Measurements from ENCODE around the gene SVIL. TPM values are rescaled to one million over a fixed set of nuclear protein-coding genes. Genes with fewer than 3 reads are reported as not detected.
"Not testable (repeated sequence)": the region's sequence is repeated elsewhere in the genome, so short reads cannot be mapped to it uniquely, and the experiment has no call there.

Gene SVIL
- total and polyA plus RNA-seq, 10 donors, result 1.4 to 65.3 (median 20.4) TPM

GRCh38 chr10:29514306-29514705, 120.5 kb downstream of the SVIL start:
- no peaks in the 10 kb centered on the region for H3K27me3 ChIP-seq (replicated peaks in 1 of 7)
- DNase-seq, result no peak
- no peaks in the 10 kb centered on the region for H3K4me1 ChIP-seq
- intact Hi-C loops (cut with DNase I; ENCODE audit: low total_unique reads), result no loop called here
- H3K9me3 ChIP-seq, result no peaks in the 10 kb centered on the region
- no peak overlapping the region for H3K27ac ChIP-seq
- no peak overlapping the region for H3K4me3 ChIP-seq
- TF ChIP-seq CTCF (IDR thresholded peaks at IDR 0.05 in 8 of 11, conservative IDR thresholded peaks at IDR 0.05 in 3 of 11) (no peak), POLR2A (IDR thresholded peaks at IDR 0.05) (no peak), POLR2AphosphoS5 (IDR thresholded peaks at IDR 0.05) (no peak)
- 89 to 98% (median 91%) methylated on average over 9 of the region's 9 CpGs for WGBS, 5 donors
- H3K36me3 ChIP-seq, result peaks cover 0 to 55% (median 0%) of the 10 kb centered on the region in 6 donors

- TF ChIP-seq CTCF (IDR thresholded peaks at IDR 0.05 in 8 of 11, conservative IDR thresholded peaks at IDR 0.05 in 3 of 11), result no peak
- no peak for TF ChIP-seq POLR2AphosphoS5 (IDR thresholded peaks at IDR 0.05)
- TF ChIP-seq POLR2A (IDR thresholded peaks at IDR 0.05), result no peak
- Histone ChIP-seq H3K27me3 (replicated peaks in 1 of 7) (no peaks in the 10 kb centered on the region), H3K4me1 (no peaks in the 10 kb centered on the region), H3K4me3 (no peak overlapping the region), H3K27ac (no peak overlapping the region), H3K9me3 (no peaks in the 10 kb centered on the region), H3K36me3 (peaks cover 0 to 46% (median 0%) of the 10 kb centered on the region in 6 donors)
- intact Hi-C loops (cut with DNase I; ENCODE audit: low total_unique reads), result no loop called here
- no peak for DNase-seq
- WGBS, 5 donors, result 96 to 98% (median 98%) methylated on average over 10 of the region's 10 CpGs
Measured at GRCh38 chr10:29512425-29512974, 122.3 kb downstream of the SVIL start.

GRCh38 chr10:29511806-29512205, 123.0 kb downstream of the SVIL start:
- not testable (repeated sequence) for DNase-seq
- H3K36me3 ChIP-seq, result peaks cover 0 to 45% (median 0%) of the 10 kb centered on the region in 6 donors

GRCh38 chr10:29510483-29511157, 124.2 kb downstream of the SVIL start:
- H3K36me3 ChIP-seq, result peaks cover 0 to 36% (median 0%) of the 10 kb centered on the region in 6 donors
- 87 to 100% (median 93%) methylated on average over 5 to 17 of the region's 24 CpGs for WGBS, 5 donors
- intact Hi-C loops (cut with DNase I; ENCODE audit: low total_unique reads); H3K9me3 ChIP-seq; DNase-seq; H3K4me1 ChIP-seq; H3K27ac ChIP-seq; H3K27me3 ChIP-seq (replicated peaks in 1 of 7); H3K4me3 ChIP-seq: not testable (repeated sequence)

More at GRCh38 chr10:29511806-29512205, 123.0 kb downstream of the SVIL start:
- H3K27ac ChIP-seq; H3K27me3 ChIP-seq (replicated peaks in 1 of 7); H3K9me3 ChIP-seq; intact Hi-C loops (cut with DNase I; ENCODE audit: low total_unique reads); H3K4me3 ChIP-seq; H3K4me1 ChIP-seq: not testable (repeated sequence)
- WGBS, 5 donors, result 87 to 94% (median 92%) methylated on average over 5 of the region's 5 CpGs

GRCh38 chr10:29508554-29509244, 126.1 kb downstream of the SVIL start:
- 83 to 93% (median 90%) methylated on average over 13 of the region's 13 CpGs for WGBS, 5 donors
- H3K4me3 ChIP-seq, result no peak overlapping the region
- H3K27me3 ChIP-seq (replicated peaks in 1 of 7), result no peaks in the 10 kb centered on the region
- no peaks in the 10 kb centered on the region for H3K9me3 ChIP-seq
- intact Hi-C loops (cut with DNase I; ENCODE audit: low total_unique reads), result no loop called here
- peaks cover 0 to 47% (median 0%) of the 10 kb centered on the region in 6 donors for H3K36me3 ChIP-seq
- no peak for TF ChIP-seq POLR2A (IDR thresholded peaks at IDR 0.05)
- no peak for TF ChIP-seq POLR2AphosphoS5 (IDR thresholded peaks at IDR 0.05)
- DNase-seq, result no peak
- H3K4me1 ChIP-seq, result no peaks in the 10 kb centered on the region
- H3K27ac ChIP-seq, result no peak overlapping the region

GRCh38 chr10:29507750-29508149, 127.0 kb downstream of the SVIL start:
- H3K27me3 ChIP-seq (replicated peaks in 1 of 7); H3K27ac ChIP-seq; DNase-seq; H3K4me1 ChIP-seq; intact Hi-C loops (cut with DNase I; ENCODE audit: low total_unique reads); H3K4me3 ChIP-seq; H3K9me3 ChIP-seq: not testable (repeated sequence)
- WGBS, 5 donors, result 55 to 94% (median 76%) methylated on average over 2 to 4 of the region's 4 CpGs
- H3K36me3 ChIP-seq, result peaks cover 0 to 47% (median 0%) of the 10 kb centered on the region in 6 donors

GRCh38 chr10:29506324-29506921, 128.3 kb downstream of the SVIL start:
- H3K4me1 ChIP-seq; DNase-seq; intact Hi-C loops (cut with DNase I; ENCODE audit: low total_unique reads); H3K27me3 ChIP-seq (replicated peaks in 1 of 7); H3K9me3 ChIP-seq; H3K27ac ChIP-seq; H3K4me3 ChIP-seq: not testable (repeated sequence)
- peaks cover 0 to 35% (median 0%) of the 10 kb centered on the region in 6 donors for H3K36me3 ChIP-seq
- WGBS, 5 donors, result 83 to 92% (median 89%) methylated on average over 7 to 11 of the region's 11 CpGs

All from spleen (tissue), 11 donors.